ENCODE results near the gene ALX4. TPM values are rescaled to one million over a fixed set of nuclear protein-coding genes. Genes with fewer than 3 reads are reported as not detected.

Gene ALX4
- total RNA-seq, 2 experiments from 2014 or later: not detected

DNA sequence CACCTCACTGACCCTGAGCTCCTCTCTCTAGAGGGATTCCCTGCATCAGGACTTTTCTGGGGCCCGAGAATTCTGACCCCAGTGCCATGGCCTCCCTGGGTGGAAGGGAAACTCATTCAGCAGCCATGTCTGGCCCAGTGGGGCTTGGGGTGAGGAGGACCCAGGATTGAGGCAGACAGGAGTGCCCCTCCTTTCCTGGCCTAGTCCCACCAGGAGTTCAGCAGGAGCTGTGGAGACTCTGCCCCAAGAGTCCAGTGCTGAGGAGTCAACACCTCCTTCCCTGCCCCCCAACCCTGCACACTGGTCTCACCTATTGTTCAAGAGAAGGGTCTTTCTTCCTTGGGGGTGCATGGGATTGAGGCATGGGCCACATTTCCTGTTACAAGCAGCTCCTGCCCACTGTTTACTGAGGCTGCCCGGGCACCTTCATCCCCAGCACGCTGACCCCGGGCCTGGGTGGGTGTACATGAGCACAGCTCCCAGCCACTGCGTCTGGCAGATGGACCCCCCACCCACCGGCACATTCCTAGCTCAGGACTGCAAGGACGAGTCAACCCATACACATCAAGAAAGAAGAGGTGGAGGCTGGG lies 33.9 kb downstream of the ALX4 start:
- ChIA-PET CTCF (interaction anchor here (1.5 kb wide), 1 partner anchor 12 kb away, joined by 3 read pairs; no protein-coding TSS in a partner anchor), POLR2A (no interaction called here)
- no peaks in the 10 kb centered on the region for H3K9me3 Mint-ChIP-seq
- no peaks in the 10 kb centered on the region for H3K4me1 Mint-ChIP-seq (ENCODE audit: low read depth)
- H3K27me3 Mint-ChIP-seq: no peaks in the 10 kb centered on the region
- intact Hi-C loops (cut with micrococcal nuclease): no loop called here
- TF ChIP-seq, protein P1, sequence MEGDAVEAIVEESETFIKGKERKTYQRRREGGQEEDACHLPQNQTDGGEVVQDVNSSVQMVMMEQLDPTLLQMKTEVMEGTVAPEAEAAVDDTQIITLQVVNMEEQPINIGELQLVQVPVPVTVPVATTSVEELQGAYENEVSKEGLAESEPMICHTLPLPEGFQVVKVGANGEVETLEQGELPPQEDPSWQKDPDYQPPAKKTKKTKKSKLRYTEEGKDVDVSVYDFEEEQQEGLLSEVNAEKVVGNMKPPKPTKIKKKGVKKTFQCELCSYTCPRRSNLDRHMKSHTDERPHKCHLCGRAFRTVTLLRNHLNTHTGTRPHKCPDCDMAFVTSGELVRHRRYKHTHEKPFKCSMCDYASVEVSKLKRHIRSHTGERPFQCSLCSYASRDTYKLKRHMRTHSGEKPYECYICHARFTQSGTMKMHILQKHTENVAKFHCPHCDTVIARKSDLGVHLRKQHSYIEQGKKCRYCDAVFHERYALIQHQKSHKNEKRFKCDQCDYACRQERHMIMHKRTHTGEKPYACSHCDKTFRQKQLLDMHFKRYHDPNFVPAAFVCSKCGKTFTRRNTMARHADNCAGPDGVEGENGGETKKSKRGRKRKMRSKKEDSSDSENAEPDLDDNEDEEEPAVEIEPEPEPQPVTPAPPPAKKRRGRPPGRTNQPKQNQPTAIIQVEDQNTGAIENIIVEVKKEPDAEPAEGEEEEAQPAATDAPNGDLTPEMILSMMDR (IDR thresholded peaks at IDR 0.05): no peak
- H3K4me3 Mint-ChIP-seq: no peak overlapping the region
- H3K27ac Mint-ChIP-seq: no peak overlapping the region
- DNase-seq: no peak
- no peaks in the 10 kb centered on the region for H3K36me3 Mint-ChIP-seq (ENCODE audit: low read depth)
- ATAC-seq: no peak

DNA sequence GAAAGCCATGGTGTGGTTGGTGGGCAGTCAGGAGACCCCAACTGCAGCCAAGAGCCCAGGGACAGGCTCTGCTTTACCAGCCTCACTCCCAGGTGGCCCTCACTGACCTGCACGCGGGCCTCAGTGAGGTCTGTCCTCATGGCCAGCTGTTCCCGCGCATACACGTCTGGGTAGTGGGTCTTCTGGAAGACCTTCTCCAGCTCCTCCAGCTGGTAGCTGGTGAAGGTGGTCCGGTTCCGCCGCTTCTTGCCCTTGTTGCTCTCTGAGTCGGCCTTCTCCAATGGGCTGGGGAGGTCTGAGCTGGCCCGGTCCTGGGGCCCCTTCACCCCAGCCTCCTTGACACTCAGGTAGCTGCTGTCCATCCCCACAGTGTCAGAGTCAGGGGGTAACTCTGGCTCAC lies 34.7 kb downstream of the ALX4 start:
- Mint-ChIP-seq H3K4me3 (no peak overlapping the region), H3K9me3 (no peaks in the 10 kb centered on the region), H3K36me3 (ENCODE audit: low read depth) (no peaks in the 10 kb centered on the region), H3K27ac (no peak overlapping the region), H3K4me1 (ENCODE audit: low read depth) (no peaks in the 10 kb centered on the region), H3K27me3 (no peaks in the 10 kb centered on the region)
- no peak for DNase-seq
- ATAC-seq: no peak
- CTCF ChIA-PET: no interaction called here
- intact Hi-C loops (cut with micrococcal nuclease): no loop called here
- POLR2A ChIA-PET: no interaction called here
- TF ChIP-seq, protein P1 (IDR thresholded peaks at IDR 0.05): no peak

GRCh38 chr11:44274404-44274803 lies 35.5 kb downstream of the ALX4 start:
- no peak overlapping the region for H3K27ac Mint-ChIP-seq
- ChIA-PET CTCF (no interaction called here), POLR2A (no interaction called here)
- TF ChIP-seq, protein P1 (IDR thresholded peaks at IDR 0.05): no peak
- ATAC-seq (no peak), DNase-seq (no peak)
- H3K36me3 Mint-ChIP-seq (ENCODE audit: low read depth): no peaks in the 10 kb centered on the region
- no peaks in the 10 kb centered on the region for H3K9me3 Mint-ChIP-seq
- no peak overlapping the region for H3K4me3 Mint-ChIP-seq
- H3K4me1 Mint-ChIP-seq (ENCODE audit: low read depth): no peaks in the 10 kb centered on the region
- no peaks in the 10 kb centered on the region for H3K27me3 Mint-ChIP-seq
- intact Hi-C loops (cut with micrococcal nuclease): no loop called here

DNA sequence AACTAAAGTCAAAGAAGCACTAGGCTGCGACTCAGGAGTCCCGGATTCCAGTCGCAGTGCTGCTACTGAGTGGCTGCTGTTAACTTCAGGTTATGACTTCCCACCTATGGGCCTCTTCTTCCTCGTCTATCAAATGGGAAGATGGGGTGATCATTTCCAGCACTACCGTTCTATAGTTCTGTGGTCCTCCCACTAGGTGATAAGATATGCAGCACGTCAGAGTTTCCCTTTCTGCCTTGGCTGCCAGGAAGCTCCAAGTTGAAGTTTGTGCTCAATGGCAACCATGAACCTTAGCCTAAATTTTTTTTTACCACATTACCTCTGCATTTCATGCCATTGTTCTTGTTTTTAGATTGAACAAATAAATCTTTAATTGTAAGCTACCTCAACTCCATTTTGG lies 38.7 kb downstream of the ALX4 start:
- H3K27ac Mint-ChIP-seq: no peak overlapping the region
- ChIA-PET CTCF (no interaction called here), POLR2A (no interaction called here)
- H3K36me3 Mint-ChIP-seq (ENCODE audit: low read depth): no peaks in the 10 kb centered on the region
- no peaks in the 10 kb centered on the region for H3K4me1 Mint-ChIP-seq (ENCODE audit: low read depth)
- TF ChIP-seq, protein P1 (IDR thresholded peaks at IDR 0.05): no peak
- no peaks in the 10 kb centered on the region for H3K9me3 Mint-ChIP-seq
- H3K4me3 Mint-ChIP-seq: no peak overlapping the region
- ATAC-seq (no peak), DNase-seq (no peak)
- intact Hi-C loops (cut with micrococcal nuclease): no loop called here
- H3K27me3 Mint-ChIP-seq: no peaks in the 10 kb centered on the region

DNA sequence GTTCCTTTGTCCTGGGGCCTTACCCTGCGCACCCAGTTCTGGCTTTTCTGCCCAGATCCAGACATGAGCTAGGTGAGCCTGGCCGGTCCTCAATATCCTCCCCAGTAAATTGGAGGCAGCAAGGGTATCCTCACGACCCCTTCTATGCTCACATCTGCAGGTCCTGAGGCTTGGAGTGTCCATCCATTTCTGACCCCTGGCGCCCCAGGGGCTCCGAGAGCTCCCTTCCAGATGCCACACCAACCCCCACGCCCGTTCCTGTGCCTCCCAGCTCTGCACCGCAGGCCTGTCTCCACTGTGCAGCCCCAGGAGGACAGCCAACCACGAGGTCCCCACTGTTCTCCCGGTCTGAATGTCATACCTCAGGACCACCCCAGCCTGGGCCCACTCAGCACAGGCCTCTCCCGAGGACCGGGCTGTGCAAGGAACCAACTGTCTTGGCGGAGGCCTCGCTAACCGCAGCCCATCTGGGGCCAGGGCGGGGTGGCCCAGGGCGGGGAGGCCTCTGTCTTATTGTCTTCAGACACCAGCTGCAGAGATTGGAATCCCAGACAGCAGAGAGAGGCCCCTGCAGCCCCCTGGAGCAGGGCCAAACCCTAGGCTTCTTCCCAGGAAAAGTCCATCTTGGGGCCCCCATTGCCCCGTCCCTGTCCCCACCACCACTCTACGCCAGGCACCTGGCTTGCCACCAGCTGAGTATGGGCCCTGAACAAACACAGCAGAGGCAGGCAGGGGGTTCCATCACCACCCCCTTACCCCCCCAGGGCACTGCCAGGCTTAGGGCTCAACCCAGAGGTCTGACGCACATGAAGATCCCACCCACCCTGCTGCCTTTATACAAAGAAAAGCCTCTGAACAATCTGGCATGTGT lies 39.3 kb downstream of the ALX4 start:
- intact Hi-C loops (cut with micrococcal nuclease): no loop called here
- DNase-seq: no peak
- H3K36me3 Mint-ChIP-seq (ENCODE audit: low read depth): no peaks in the 10 kb centered on the region
- ChIA-PET CTCF (interaction anchor here (2.8 kb wide), 1 partner anchor 15 kb away, joined by 10 read pairs; no protein-coding TSS in a partner anchor), POLR2A (no interaction called here)
- H3K4me3 Mint-ChIP-seq: no peak overlapping the region
- H3K27me3 Mint-ChIP-seq: no peaks in the 10 kb centered on the region
- no peaks in the 10 kb centered on the region for H3K9me3 Mint-ChIP-seq
- no peak for ATAC-seq
- TF ChIP-seq, protein P1 (IDR thresholded peaks at IDR 0.05): no peak
- H3K4me1 Mint-ChIP-seq (ENCODE audit: low read depth): no peaks in the 10 kb centered on the region
- H3K27ac Mint-ChIP-seq: no peak overlapping the region
